Activated naive CD4-positive, alpha-beta T cell treated with anti-CD3 and anti-CD28 coated beads, Interleukin-2, amount 50 U/mL, for 16 hours (primary cell): ENCODE data around the gene ATP5F1D.

Source experiments
- DNase-seq: peaks from one replicate; pipeline ENCODE4 v3.0.0-alpha.2; 2020

ATP5F1D gene

DNA sequence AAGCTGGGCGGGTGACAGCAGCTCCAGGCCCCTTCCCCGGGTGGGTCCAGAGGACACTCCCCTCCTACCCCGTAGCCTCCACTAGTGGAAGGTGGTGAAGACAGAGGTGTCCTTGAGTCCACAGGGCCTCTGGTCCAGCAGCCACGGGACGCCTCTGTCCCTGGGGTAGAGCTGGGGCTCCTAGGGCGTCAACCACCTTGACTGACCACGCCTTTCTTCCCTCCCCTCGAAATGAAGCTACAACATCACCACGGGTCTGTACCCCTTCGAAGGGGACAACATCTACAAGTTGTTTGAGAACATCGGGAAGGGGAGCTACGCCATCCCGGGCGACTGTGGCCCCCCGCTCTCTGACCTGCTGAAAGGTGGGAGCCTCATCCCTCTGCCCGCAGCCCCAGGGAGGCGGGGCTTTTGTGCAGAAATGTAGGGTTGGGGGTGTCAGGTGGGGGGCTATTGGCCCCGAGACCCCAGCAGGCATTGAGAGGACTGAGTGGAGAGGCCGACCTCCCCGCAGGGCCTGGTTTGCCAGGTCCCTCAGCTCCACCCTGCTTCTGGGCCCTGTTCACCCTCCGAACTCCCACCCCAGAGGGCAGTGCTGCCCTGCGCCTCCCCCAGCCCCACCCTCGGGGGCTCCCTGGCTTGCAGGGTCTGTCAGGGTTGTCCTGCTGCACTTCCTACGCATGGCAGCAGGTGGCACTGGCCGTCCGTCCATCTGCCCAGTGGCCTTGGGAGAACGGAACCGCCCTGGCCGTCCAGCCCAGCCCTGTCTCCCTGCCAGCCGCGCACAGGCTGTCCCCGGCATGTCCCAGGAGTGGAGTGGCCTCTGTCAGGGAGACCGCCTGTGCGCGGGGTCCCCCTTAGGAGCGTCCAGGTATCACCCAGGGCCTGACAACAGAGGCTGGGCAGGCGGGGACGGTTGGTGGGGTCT, 20.3 kb upstream of the ATP5F1D start:
- DNase-seq, result no peak

DNA sequence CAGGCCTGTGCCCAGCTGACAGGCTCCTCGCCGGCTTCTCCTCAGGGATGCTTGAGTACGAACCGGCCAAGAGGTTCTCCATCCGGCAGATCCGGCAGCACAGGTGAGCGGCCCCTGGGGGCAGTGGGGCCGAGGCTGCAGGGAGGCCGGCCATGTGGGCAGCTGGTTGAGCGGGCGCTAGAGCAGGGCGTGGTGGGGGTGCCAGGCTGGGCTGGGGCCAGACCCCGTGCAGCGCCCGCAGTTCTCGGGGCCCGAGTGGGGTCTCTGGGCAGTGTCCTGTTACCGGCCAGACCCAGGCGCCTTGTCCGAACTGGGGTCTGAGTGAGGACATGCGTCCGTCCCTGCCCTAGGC, 19.7 kb upstream of the ATP5F1D start:
- DNase-seq, result no peak

DNA sequence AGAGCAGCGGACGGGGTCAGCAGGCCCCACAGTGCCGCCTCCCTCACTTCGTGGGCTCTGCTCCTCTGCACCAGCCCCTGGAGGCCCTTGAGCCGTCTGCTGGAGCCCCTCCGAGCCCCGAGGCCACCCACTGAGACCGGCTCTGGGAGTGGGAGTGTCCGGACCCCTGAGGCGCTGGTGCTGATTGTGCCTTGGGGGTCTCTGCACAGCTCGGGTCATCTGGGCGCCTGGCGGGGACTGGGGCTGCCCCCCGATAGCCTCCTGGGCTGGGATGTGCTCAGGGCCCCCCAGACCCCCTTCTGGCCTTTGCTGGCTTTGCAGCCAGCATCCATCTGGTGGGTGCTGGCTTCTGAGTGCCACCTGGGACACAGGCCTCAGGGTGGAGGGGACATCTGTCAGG, 19.2 kb upstream of the ATP5F1D start:
- DNase-seq, result no peak

DNA sequence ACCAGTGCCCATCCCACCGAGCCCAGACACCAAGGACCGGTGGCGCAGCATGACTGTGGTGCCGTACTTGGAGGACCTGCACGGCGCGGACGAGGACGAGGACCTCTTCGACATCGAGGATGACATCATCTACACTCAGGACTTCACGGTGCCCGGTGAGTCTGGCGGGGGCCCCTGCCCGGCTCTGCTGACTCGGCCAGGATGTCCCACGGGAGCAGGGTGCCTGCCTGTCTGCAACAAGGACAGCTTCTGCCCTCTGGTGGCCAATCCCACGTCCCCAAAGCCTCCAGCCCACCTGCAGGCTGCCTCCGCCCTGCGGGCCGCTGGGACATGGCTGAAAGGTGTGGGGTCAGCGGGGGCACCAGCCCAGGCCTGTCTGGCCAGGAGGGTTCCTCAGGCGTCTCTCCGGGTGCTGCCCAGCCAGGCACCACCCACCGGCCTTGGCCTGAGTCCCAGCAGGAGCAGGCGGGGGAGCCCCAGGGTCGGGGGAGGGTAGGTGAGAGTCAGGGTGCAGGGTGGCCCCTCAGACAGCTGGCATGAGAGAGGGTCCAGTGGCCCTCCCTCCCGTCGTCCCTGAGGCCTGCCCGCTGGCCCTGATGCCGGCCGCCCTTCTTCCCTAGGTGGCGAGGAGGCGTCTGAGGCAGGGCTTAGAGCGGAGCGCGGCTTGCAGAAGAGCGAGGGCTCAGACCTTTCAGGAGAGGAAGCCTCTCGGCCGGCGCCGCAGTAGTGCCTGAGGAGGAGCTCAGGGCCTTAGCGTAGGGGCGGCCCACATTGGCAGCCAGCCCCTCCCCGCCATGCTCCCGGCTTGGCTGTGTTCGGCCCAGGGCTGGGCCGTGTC, 18.3 kb upstream of the ATP5F1D start:
- DNase-seq, result no peak

DNA sequence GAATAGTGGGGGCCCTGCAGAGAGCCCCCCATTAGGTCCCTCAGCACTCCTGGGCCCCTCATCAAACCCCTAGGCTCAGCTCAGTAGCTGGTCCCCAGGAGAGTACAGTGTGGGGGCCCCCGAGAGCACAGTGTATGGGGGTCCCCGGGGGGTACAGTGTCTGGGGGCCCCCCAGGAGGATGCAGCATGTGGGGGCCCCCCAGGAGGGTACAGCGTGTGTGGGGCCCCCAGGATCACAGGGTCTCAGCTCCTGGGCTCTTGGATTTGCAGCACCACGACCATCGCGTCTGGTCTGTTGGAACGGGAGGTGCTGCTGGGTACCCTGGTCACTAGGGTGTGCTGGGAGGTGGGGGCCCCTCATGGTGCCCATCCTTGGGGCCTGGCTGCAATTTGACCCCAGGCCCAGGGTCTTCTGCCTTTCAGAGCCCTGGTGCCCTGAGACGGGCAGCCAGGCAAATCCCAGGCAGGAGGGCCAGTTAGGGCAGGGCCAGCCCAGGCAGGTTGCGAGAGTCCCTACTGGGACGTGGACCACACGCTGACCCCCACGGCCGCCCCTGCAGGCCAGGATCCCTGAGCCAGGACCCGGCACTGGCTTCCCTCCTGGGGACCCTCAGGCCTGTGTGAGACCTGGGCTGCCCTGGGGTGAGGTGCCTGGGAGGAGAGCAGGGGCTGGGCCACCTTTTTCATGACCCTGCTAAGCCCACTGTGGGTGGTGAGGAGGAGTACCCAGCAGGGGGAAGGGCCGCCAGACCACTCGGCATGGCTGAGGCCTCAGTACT, 17.3 kb upstream of the ATP5F1D start:
- no peak for DNase-seq

DNA sequence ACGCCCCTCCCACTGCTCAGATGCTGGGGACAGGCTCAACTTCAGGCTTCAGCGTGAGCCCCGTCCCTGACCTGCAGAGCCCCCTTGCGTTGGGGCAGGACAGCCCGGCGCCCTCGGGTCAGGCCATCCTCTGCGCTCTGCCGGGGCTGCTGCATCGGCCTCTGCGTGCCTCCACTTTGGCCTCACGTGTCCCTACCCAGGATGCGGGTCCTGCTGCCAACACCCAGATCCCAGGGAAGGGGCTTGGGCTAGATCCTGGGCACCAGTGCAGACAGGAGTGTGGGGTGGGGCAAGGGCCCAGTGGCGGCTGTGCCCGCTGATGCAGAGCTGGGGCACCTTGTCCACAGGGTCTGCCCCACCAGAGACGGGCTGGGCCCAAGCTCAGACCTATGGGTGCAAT, 16.7 kb upstream of the ATP5F1D start:
- DNase-seq, result no peak

DNA sequence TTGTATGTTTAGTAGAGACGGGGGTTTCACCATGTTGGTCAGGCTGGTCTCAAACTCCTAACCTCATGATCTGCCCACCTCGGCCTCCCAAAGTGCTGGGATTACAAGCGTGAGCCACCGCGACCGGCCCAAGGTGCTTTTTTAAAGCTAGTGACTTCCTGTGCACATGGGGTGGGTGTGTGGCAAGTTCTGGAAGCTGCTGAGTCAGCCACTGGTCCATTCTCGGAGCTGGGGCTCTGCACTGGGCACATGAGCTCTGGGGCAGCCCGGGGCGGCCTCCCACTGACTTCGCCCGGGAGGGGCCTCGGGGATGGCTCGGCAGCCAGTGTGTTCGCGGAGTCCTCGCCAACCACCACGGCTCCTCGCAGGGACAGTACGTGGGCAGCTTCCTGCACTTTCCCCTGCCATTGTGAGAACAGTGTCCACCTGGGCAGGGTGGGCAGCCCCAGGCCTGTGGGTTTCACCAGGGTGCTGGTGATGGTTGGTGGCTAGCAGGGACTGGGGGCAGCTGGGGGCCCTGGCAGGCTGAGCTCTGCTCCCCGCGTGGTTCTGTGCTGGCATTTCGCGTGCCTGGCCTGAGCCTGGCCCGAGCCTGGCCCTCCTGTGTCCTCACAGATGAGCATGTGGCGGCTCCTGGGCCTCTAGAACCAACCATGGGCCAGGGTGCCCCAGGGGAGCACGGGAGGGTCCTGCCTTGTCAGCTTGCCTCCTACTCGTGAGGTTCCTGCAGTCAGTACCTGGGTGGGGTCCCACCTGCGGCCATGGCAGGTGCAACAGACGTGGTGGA, 15.9 kb upstream of the ATP5F1D start:
- no peak for DNase-seq

DNA sequence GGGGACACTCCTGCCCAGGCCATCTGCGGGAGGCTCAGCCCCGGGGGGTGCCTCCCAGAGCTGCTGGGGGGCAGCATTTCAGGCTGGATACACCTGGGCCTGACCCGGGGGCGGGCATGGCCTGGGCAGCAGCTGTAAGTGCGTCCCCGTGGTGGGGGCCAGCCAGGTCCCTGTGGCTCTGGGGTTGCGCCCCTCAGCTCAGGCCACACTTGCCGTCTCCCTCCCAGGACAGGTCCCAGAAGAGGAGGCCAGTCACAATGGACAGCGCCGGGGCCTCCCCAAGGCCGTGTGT, 15.4 kb upstream of the ATP5F1D start:
- no peak for DNase-seq

DNA sequence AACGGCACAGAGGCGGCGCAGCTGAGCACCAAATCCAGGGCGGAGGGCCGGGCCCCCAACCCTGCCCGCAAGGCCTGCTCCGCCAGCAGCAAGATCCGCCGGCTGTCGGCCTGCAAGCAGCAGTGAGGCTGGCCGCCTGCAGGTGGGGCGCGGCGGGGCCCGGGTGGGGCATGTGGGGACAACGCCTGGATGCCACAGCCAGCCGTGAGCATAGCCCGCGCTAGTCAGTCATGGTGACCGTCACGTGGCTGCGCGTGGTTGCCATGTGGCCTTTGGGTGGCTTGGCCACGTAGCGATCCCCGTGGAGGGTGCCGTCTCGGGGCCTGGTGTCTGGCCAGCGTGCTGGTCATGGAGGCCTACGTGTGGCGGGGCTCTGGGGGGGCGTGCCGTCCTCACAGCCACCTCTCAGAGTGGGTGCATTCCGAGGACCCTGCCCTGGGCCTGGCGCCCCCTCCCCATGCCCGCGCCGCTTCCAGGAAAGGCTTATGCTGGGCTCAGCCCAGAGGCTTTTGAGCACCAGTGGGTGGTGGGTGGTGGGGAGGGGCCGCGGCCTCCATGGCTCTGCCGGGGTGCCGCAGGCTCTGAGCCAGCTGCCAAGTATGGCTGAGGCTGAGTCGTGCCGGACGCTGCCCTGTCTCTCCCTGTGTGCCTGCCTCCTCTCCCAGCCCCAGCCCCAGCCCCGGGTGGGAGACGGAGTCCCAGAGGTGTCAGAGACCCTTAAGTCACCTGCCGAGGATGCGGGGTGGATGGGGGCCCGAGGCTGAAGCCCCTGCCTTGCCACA, 14.8 kb upstream of the ATP5F1D start:
- DNase-seq, result no peak

DNA sequence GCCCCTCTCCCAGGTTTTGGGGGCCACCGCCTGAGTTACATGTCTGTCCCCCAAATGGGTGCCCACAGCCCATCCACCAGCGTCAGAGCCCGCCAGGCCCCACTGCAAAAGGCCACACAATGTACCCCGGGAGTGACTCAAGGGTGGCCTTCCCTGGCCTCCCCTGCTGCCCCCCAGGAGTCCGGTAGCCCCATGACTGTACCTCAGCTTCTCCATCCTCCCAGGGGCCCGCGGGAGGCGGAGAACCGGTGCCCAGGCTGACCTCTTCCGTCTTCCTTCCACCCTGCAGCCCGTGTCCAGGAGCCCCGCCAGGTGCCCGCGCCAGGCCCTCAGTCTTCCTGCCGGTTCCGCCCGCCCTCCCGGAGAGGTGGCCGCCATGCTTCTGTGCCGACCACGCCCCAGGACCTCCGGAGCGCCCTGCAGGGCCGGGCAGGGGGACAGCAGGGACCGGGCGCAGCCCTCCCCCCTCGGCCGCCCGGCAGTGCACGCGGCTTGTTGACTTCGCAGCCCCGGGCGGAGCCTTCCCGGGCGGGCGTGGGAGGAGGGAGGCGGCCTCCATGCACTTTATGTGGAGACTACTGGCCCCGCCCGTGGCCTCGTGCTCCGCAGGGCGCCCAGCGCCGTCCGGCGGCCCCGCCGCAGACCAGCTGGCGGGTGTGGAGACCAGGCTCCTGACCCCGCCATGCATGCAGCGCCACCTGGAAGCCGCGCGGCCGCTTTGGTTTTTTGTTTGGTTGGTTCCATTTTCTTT, 14.1 kb upstream of the ATP5F1D start:
- DNase-seq, result no peak

DNA sequence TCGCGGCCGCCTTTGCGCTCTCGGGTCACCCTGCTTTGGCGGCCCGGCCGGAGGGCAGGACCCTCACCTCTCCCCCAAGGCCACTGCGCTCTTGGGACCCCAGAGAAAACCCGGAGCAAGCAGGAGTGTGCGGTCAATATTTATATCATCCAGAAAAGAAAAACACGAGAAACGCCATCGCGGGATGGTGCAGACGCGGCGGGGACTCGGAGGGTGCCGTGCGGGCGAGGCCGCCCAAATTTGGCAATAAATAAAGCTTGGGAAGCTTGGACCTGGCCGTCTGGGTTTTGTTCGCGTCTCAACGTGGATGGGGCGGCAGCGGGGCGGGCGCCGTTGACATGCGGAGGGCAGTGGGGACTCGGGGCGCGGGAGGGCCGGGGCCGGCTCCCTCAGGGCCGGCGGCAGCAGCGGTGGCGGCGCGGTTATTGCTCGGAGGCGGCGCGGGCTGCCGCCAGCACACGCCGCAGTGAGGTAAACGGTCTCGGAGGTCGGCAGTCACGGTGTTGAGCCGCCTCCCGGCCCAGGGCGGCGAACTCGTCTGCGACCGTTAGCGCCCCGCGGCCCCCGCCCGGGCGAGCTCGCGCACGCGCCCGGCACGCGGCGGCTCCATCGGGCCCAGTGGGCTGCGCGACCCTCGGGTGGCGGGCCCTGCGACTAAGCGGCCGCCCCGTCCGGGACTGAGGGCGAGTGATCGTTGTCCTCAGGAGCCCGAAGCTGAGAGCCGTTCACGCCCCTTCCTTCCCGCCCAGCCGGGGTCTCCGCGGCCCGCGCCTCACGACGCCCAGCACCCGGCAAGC, 13.2 kb upstream of the ATP5F1D start:
- no peak for DNase-seq

DNA sequence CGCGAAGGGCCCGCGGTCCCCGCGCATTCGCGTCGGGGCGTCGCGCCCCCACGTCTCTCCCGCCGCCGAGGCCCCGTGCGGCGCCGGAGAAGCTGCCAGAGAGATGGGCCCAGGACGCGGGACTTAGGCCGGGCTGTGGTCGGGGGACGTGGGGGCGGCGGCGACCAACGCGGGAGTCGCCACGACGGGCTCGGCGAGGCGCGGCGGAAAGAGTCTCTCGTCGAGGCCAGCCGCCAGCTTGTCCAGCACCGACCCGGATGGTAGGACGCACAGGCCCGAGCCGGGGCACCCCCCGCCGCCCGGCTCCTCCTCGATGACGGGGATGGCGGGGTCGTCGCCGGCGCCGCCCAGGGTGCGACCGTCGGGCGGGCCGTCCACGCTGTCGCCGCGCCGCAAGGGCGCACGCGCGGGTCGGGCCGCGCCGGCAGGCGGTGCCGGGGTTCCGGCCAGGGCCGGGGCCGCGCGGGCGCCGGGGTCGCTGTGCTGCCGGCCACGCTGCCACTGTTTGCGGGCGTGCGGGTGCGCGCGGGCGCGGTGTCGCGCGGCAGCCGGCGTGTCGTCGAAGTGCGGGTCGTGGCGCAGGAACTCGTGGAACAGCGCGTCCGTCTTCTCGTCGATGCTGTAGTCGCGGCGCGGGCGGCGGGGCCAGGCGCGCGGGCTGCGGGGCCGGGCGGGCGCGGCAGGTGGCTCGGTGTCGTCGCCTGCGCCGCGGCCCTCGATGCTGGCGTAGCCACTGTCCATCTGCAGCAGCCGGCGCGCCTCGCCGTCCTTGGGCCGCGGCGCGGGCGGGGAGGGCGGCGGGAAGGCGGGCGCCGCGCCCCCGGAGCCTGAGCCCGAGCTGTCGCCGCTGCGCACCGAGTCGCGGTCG, 12.3 kb upstream of the ATP5F1D start:
- no peak for DNase-seq

DNA sequence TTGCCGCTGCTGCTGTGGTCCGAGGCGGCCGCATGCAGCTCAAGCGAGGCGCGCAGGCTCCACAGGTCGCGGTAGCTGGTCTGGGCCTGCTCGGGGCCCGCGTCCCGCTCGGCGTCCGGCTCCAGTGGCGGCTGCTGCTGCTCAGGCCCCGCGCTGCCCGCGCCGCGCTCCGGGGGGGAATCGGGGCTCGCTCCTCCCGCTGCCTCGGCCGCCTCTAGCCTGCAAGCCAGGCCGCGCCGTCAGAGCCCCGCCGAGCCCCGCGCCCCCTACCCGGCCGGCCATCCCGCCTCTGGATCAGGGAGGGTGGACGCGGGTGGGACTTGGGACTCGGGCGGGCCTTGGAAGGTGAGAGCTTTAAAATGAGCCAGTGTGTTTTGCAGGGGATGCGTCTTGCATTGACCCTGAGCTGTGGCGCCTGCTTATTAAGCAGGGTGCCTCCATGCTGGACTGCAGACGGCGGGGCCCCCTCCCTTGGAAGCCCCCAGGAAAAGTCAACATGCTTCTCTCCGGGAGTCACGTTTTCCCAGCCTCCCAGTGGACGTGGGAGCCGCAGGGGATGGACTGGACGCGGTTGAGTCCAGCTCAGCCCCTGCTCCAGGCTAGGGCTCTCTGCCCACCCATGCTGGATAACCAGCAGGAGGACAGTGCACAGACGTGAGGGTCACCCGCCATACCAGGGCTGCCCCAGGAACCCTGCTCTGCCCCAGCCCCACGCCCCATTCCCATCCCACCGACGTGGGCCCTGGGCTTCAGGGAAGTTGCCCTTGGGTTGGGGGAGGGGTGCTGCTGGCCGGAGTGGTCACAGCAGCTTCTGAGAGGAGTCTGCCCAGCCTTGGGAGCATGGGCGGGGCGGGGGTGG, 11.4 kb upstream of the ATP5F1D start:
- no peak for DNase-seq

DNA sequence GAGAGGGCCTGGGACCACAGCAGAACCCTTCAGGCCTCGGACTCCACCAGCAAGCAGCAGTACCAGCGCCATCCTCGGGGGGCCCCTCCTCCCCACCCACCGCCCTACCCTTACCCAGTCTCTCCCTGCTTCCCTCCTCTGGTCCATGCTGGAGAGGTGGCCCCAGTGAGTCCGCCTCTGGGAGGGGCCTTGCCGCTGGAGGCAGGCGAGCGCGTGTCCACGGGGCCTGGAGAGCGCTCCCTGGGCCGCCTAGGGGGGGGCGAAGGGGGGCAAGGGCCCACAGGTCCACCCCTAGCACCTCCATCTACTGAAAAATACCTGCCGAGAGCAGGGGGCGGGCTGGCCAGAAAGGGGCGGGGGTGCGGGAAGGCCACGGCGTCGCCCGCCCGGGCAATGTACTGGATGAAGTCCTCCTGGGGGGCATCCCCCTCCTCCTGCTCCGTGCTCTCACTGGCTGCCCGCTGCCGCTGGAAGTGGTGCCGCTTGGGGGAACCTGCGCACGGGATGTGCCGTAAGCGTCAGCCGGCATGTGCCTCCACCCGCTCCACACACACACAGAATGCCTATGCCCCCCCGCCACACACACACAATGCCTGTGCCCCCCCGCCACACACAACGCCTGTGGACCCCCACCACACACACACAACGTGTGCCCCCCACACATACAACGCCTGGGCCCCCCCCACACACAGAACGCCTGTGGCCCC, 10.6 kb upstream of the ATP5F1D start:
- DNase-seq, result no peak

DNA sequence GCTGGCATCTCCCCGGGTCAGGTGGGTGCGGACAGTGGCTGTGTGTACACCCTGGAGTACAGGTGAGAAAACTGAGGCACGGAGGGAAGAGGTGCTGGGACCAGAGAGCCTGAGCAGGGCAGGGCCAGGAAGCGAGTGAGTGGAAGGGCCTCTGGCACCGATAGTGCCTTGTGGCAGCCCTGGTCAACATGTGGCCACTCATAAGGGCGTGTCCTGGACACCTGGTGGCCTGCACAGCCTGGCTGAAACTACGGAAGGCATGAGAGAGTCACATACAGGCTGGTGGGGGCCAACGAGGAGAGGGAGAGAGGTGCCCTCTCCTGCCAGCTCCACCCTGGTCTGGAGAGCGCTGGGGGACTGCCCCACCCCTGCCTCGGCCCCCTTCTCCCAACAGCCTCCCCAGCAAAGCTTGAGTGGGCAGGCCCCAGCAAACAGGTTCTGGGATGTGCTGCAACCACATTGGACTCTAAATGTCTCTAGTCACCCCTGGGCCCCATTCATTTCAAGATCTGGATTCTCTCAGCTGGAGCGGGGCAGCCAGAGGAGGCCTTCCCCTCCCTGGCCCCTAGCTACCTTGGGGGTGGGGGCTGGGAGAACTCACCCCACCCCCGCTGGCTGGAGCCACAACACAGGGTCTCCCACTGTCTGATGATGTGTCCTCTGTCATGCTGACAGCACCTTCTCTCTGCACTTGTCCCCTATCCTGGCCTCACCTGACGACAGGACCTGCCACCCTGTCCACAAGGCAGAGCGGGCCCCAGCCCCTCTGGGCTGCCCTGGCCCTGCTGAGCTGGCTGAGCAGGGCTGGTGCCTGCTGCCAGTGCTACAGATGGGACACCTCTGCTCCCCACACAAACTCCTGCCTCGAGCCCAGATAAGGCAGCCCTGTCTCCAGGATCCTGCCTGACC, 9.6 kb upstream of the ATP5F1D start:
- no peak for DNase-seq

DNA sequence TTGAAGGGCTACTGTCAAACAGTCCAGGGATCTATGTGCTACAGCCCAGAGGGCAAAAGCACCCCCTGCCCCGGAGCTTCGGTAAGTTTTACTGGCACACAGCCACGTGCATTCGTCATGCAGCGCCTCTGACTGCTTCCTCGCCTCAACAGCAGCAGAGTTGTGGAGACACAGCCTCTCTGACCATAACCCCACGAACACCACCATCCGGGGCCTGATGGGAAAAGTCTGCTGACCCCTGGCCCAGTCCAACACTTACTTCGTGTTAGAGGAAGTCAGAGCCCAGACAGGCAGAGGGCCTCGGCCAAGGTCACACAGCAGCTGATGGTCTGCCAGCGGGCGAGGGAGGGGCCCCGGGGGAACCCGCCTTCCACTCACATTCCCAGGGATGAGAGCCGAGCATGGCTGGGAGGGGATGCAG, 8.9 kb upstream of the ATP5F1D start:
- no peak for DNase-seq
